Naive thymus-derived CD4-positive, alpha-beta T cell (primary cell): ENCODE data around the gene RBM5. TPM values are rescaled to one million over a fixed set of nuclear protein-coding genes. Genes with fewer than 3 reads are reported as not detected.

ENCODE experiments used
- ATAC-seq: fragments of 150-1000 bp; cut with Tn5 transposase; 2 replicates; pipeline ENCODE4 v1.10.0; 2021; ENCODE audit warnings: mild to moderate bottlenecking, moderate library complexity
- CTCF ChIA-PET: fragments of 350-600 bp; sonication (Branson Sonifier 250); formaldehyde crosslinking; loops from one replicate; lab custom pipeline; 2021; ENCODE audit warnings: antibody characterized with exemption; lab: Charles Lee
- POLR2A ChIA-PET: fragments of 350-600 bp; sonication (Branson Sonifier 250); formaldehyde crosslinking; loops from one replicate; lab custom pipeline; 2021; ENCODE audit warnings: antibody characterized with exemption, inconsistent platforms; lab: Charles Lee
- DNase-seq, 9 donors: peaks; one replicate each; pipeline versions ENCODE4 v3.0.0 to v3.0.0-alpha.2; 2020 to 2022; ENCODE audit warnings: mixed read lengths in 1 of 9
- H3K27ac ChIP-seq: one replicate; pipeline ENCODE4 v1.7.0; 2013; ENCODE audit warnings: mild to moderate bottlenecking, low read depth, low read length, moderate library complexity
- H3K27me3 ChIP-seq, 2 donors: one replicate each; pipeline ENCODE4 v1.7.0; 2013; ENCODE audit warnings: low read length in 2 of 2, mild to moderate bottlenecking in 2 of 2, moderate library complexity in 2 of 2; ENCODE audit not compliant: control insufficient read depth in 2 of 2, insufficient read depth in 2 of 2
- H3K36me3 ChIP-seq, 3 experiments: 1 replicate in 2 of 3; 2 replicates in 1 of 3; pipeline ENCODE4 v1.7.0; 2013; ENCODE audit warnings: low read length in 3 of 3, mild to moderate bottlenecking in 3 of 3, moderate library complexity in 1 of 3; ENCODE audit not compliant: insufficient read depth in 3 of 3, control insufficient read depth in 2 of 3
- H3K4me1 ChIP-seq, 2 donors: one replicate each; pipeline ENCODE4 v1.7.0; 2013; ENCODE audit warnings: low read length in 2 of 2, mild to moderate bottlenecking in 2 of 2, moderate library complexity in 1 of 2; ENCODE audit not compliant: control insufficient read depth in 2 of 2, insufficient read depth in 2 of 2
- H3K4me3 ChIP-seq: 2 replicates; pipeline ENCODE4 v1.7.0; 2013; ENCODE audit warnings: mild to moderate bottlenecking, low read length
- H3K9me3 ChIP-seq, 3 experiments: 1 replicate in 2 of 3; 2 replicates in 1 of 3; pipeline ENCODE4 v1.7.0; 2013; ENCODE audit warnings: low read length in 3 of 3; ENCODE audit not compliant: control insufficient read depth in 2 of 3
- H3K27ac Mint-ChIP-seq, 9 donors: one replicate each; pipeline ENCODE4 v1.8.0; 2020 to 2022; ENCODE audit warnings: mixed read lengths in 9 of 9, mild to moderate bottlenecking in 8 of 9, moderate library complexity in 5 of 9, inconsistent platforms in 2 of 9
- H3K27me3 Mint-ChIP-seq, 5 donors: one replicate each; pipeline ENCODE4 v1.8.0; 2021 to 2022; ENCODE audit warnings: mixed read lengths in 5 of 5, mild to moderate bottlenecking in 1 of 5
- H3K36me3 Mint-ChIP-seq, 5 donors: one replicate each; pipeline ENCODE4 v1.8.0; 2020 to 2022; ENCODE audit warnings: mixed read lengths in 5 of 5, mild to moderate bottlenecking in 3 of 5, inconsistent platforms in 1 of 5
- H3K4me1 Mint-ChIP-seq, 7 donors: one replicate each; pipeline ENCODE4 v1.8.0; 2020 to 2022; ENCODE audit warnings: mixed read lengths in 7 of 7, mild to moderate bottlenecking in 3 of 7, inconsistent platforms in 1 of 7
- H3K4me3 Mint-ChIP-seq, 10 donors: one replicate each; pipeline ENCODE4 v1.8.0; 2020 to 2022; ENCODE audit warnings: mild to moderate bottlenecking in 10 of 10, mixed read lengths in 10 of 10, moderate library complexity in 6 of 10, inconsistent platforms in 2 of 10
- H3K9me3 Mint-ChIP-seq, 11 donors: one replicate each; pipeline ENCODE4 v1.8.0; 2020 to 2022; ENCODE audit warnings: mixed read lengths in 11 of 11, mild to moderate bottlenecking in 4 of 11, inconsistent platforms in 1 of 11, moderate library complexity in 1 of 11
- intact Hi-C, 2 donors: fragments of 100-400 bp; cut with micrococcal nuclease; formaldehyde crosslinking; loops; one replicate each; pipeline ENCODE4 v1.15.1; 2023
- polyA plus RNA-seq, 2 donors: library from polyadenylated mRNA; unstranded; fragments of 300-500 nt; fragmentation: Illumina TruSeq; gene quantifications; one replicate each; pipeline ENCODE4 v1.2.3, GENCODE V29; 2021
- total RNA-seq, 6 experiments: library from RNA in 5 of 6; stranded (reverse) in 5 of 6; gene quantifications; 1 replicate in 5 of 6; 2 replicates in 1 of 6; pipeline ENCODE4 v1.2.3 and lab custom pipeline; 2021 to 2026

RBM5 gene
- total and polyA plus RNA-seq, 7 experiments from 2014 or later, result 45.6 to 420 (median 320) TPM

DNA sequence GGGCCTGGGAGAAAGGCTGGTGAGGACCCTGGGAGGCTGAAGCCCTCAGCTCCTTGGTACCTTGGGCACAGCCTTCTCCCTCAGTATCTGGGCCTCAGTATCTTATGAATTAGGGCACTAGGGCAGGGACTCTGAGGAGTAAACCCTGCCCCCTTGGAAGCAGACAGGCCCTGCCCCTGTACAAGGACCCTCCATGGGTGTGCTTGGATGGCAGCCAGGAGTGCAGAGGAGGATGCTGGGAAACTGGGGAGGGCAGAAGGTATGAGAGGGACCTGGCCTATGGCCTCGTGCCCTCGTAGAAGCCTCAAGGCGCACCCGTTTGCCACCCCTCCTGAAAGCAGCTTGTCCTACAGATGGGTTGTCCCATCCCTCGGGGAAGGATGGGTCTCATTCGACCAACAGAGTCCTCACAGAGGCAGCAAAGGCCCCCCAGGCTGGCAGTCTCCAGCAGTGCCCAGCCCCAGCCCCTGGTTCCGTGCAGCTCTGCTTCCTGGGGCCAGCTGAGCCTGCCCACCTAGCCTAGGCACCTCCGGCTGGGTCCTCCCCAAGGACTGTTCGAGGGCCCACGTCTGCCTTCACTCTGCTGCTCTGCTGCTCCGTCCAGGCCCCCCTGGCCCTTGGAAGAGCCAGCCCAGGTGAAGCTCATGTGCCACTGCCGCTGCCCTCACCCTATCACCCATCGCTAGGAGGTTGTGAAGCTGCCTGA, 51.2 kb downstream of the RBM5 start:
- Histone ChIP-seq H3K4me1 (peaks cover 0 to 7% of the 10 kb centered on the region in 2 donors), H3K36me3 (no peaks in the 10 kb centered on the region), H3K27ac (no peak overlapping the region), H3K4me3 (no peak overlapping the region), H3K9me3 (no peaks in the 10 kb centered on the region), H3K27me3 (no peaks in the 10 kb centered on the region)
- Mint-ChIP-seq H3K27ac (no peak overlapping the region), H3K27me3 (peaks cover 0 to 4% (median 0%) of the 10 kb centered on the region in 5 donors), H3K36me3 (no peaks in the 10 kb centered on the region), H3K9me3 (no peaks in the 10 kb centered on the region), H3K4me1 (peaks cover 6 to 11% (median 11%) of the 10 kb centered on the region in 7 donors), H3K4me3 (no peak overlapping the region)
- intact Hi-C loops, result no loop called here
- DNase-seq, result no peak
- CTCF ChIA-PET, result interaction anchor here (0.6 kb wide), 2 partner anchors 20 to 1817 kb away, joined by 3 read pairs; no protein-coding TSS in a partner anchor
- no peak for ATAC-seq
- POLR2A ChIA-PET, result no interaction called here

DNA sequence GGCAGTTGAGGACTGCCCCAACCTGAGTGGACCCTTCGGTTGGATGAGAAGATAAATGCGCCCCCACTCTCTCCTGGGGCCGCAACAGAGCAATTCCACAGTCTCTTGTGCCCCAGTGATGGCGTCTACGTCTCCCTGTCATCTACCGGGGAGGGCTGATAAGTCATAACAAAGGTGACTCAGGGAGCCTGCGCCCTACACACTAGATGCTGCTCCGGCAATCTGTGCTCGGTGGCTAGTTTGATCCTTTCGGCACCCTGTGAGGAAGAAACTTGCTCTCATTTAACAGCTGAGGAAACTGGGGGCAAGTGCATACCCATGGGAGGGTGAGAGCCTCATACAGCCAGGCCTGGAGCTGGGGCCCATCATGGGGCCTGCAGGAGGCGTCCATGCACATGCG, 52.3 kb downstream of the RBM5 start:
- Mint-ChIP-seq H3K27ac (no peak overlapping the region), H3K9me3 (no peaks in the 10 kb centered on the region), H3K4me1 (peaks cover 6 to 11% (median 11%) of the 10 kb centered on the region in 7 donors), H3K4me3 (peak overlapping the region in 1 of 10 donors; percentile 12), H3K36me3 (no peaks in the 10 kb centered on the region), H3K27me3 (peaks cover 0 to 4% (median 0%) of the 10 kb centered on the region in 5 donors)
- Histone ChIP-seq H3K36me3 (no peaks in the 10 kb centered on the region), H3K4me3 (no peak overlapping the region), H3K27ac (no peak overlapping the region), H3K4me1 (peaks cover 0 to 7% of the 10 kb centered on the region in 2 donors), H3K27me3 (no peaks in the 10 kb centered on the region), H3K9me3 (no peaks in the 10 kb centered on the region)
- no peak for DNase-seq
- CTCF ChIA-PET, result no interaction called here
- intact Hi-C loops, result no loop called here
- POLR2A ChIA-PET, result interaction anchor here (0.6 kb wide), 1 partner anchor 1959 kb away, joined by 3 read pairs; no protein-coding TSS in a partner anchor
- ATAC-seq, result no peak

GRCh38 chr3:50146316-50146901, 57.7 kb downstream of the RBM5 start:
- intact Hi-C loops, result no loop called here
- no peaks in the 10 kb centered on the region for H3K9me3 Mint-ChIP-seq
- DNase-seq (no peak), ATAC-seq (no peak)
- H3K4me1 Mint-ChIP-seq, result no peaks in the 10 kb centered on the region
- H3K27ac Mint-ChIP-seq, result no peak overlapping the region
- CTCF ChIA-PET, result no interaction called here
- Histone ChIP-seq H3K27me3 (no peaks in the 10 kb centered on the region), H3K9me3 (no peaks in the 10 kb centered on the region), H3K4me1 (no peaks in the 10 kb centered on the region), H3K36me3 (no peaks in the 10 kb centered on the region), H3K4me3 (no peak overlapping the region), H3K27ac (no peak overlapping the region)
- POLR2A ChIA-PET, result no interaction called here
- H3K36me3 Mint-ChIP-seq, result no peaks in the 10 kb centered on the region
- H3K27me3 Mint-ChIP-seq, result peaks cover 0 to 8% (median 0%) of the 10 kb centered on the region in 5 donors
- H3K4me3 Mint-ChIP-seq, result no peak overlapping the region

DNA sequence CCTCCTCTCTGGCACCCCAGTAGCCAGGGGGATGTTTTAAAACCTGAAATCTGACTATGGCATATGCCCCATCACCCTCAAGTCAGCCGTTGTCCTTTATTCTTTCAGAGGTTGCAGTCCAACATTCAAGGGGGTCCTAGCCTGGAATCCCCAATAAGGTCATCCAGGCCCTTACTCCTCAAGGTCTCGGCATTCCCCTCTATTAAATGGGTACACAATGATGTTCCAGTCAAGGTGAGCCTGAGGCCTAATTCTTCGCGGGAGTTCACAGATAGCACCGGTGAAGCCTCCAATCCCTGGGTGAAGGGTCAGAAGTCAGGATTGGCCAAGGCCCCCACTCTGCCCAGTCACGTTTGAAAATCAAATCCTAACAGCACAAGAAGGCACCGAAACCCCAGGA, 58.3 kb downstream of the RBM5 start:
- ChIA-PET CTCF (no interaction called here), POLR2A (no interaction called here)
- Mint-ChIP-seq H3K4me1 (no peaks in the 10 kb centered on the region), H3K9me3 (no peaks in the 10 kb centered on the region), H3K36me3 (no peaks in the 10 kb centered on the region), H3K27ac (no peak overlapping the region), H3K27me3 (peaks cover 0 to 8% (median 0%) of the 10 kb centered on the region in 5 donors), H3K4me3 (no peak overlapping the region)
- ATAC-seq (no peak), DNase-seq (no peak)
- H3K27ac ChIP-seq, result no peak overlapping the region
- H3K27me3 ChIP-seq, result no peaks in the 10 kb centered on the region
- no peaks in the 10 kb centered on the region for H3K4me1 ChIP-seq
- H3K9me3 ChIP-seq, result no peaks in the 10 kb centered on the region
- H3K4me3 ChIP-seq, result no peak overlapping the region
- H3K36me3 ChIP-seq, result no peaks in the 10 kb centered on the region
- intact Hi-C loops, result no loop called here

DNA sequence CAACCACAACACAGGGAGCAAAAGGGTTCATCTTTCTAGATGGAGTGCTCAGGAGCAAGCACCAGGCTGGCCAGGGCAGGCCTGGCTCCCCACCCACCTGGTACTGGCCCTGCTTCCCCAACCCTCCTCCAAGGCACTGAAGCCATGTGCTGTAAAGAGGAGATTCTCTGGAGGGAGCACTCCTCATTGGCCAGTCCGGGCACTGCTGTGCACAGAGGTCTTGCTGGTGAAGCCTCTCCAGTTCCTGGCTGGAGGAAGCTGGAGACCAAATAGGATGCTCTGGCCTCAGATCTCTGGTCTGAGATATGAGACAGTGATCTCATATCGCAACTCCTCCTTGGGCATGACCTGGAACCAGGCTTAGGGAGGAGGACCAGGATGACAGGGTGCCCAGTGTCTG, 58.7 kb downstream of the RBM5 start:
- Histone ChIP-seq H3K9me3 (no peaks in the 10 kb centered on the region), H3K4me3 (no peak overlapping the region), H3K27ac (no peak overlapping the region), H3K4me1 (no peaks in the 10 kb centered on the region), H3K36me3 (no peaks in the 10 kb centered on the region), H3K27me3 (no peaks in the 10 kb centered on the region)
- H3K9me3 Mint-ChIP-seq, result no peaks in the 10 kb centered on the region
- ChIA-PET CTCF (interaction anchor here (0.6 kb wide), 1 partner anchor 14 kb away, joined by 3 read pairs; no protein-coding TSS in a partner anchor), POLR2A (no interaction called here)
- no peak for DNase-seq
- H3K27ac Mint-ChIP-seq, result no peak overlapping the region
- intact Hi-C loops, result no loop called here
- H3K4me3 Mint-ChIP-seq, result no peak overlapping the region
- ATAC-seq, result no peak
- no peaks in the 10 kb centered on the region for H3K36me3 Mint-ChIP-seq
- peaks cover 0 to 8% (median 0%) of the 10 kb centered on the region in 5 donors for H3K27me3 Mint-ChIP-seq
- no peaks in the 10 kb centered on the region for H3K4me1 Mint-ChIP-seq

DNA sequence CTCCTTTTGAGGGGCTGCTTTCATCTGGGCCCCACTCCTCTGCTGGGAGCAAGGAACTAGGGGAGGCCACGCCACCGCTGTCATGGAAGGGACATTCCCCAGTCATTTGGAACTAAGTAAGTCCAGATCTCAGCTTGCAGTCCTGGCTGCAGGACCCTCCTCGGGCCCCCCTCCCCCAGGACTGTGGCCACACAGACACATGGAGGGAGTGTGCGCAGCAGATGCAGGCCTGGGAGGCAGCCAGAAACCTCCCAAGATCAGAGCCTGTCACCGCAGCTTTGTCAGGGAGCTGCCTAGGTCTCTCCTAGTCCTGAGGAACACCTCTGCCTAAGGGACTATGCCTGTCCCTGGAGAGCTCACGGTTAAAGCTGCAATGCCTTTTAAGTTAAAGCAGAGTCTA, 59.1 kb downstream of the RBM5 start:
- ChIA-PET POLR2A (no interaction called here), CTCF (interaction anchor here (0.6 kb wide), 1 partner anchor 15 kb away, joined by 3 read pairs; no protein-coding TSS in a partner anchor)
- peaks cover 0 to 8% (median 0%) of the 10 kb centered on the region in 5 donors for H3K27me3 Mint-ChIP-seq
- no peak for ATAC-seq
- no peaks in the 10 kb centered on the region for H3K36me3 Mint-ChIP-seq
- no peaks in the 10 kb centered on the region for H3K4me1 Mint-ChIP-seq
- H3K9me3 Mint-ChIP-seq, result no peaks in the 10 kb centered on the region
- no peaks in the 10 kb centered on the region for H3K27me3 ChIP-seq
- H3K27ac ChIP-seq, result no peak overlapping the region
- no peaks in the 10 kb centered on the region for H3K9me3 ChIP-seq
- no peaks in the 10 kb centered on the region for H3K4me1 ChIP-seq
- intact Hi-C loops, result no loop called here
- no peak overlapping the region for H3K4me3 Mint-ChIP-seq
- no peak overlapping the region for H3K27ac Mint-ChIP-seq
- no peak for DNase-seq
- no peak overlapping the region for H3K4me3 ChIP-seq
- H3K36me3 ChIP-seq, result no peaks in the 10 kb centered on the region
